ENCODE data around the gene ZNF236. TPM values are rescaled to one million over a fixed set of nuclear protein-coding genes. Genes with fewer than 3 reads are reported as not detected.

Gene ZNF236
- total and polyA plus RNA-seq, 4 donors: 0.83 to 8.2 (median 5.0) TPM

GRCh38 chr18:76931171-76931570 is 108.8 kb downstream of the ZNF236 start (continued):
- TF ChIP-seq, protein P1, sequence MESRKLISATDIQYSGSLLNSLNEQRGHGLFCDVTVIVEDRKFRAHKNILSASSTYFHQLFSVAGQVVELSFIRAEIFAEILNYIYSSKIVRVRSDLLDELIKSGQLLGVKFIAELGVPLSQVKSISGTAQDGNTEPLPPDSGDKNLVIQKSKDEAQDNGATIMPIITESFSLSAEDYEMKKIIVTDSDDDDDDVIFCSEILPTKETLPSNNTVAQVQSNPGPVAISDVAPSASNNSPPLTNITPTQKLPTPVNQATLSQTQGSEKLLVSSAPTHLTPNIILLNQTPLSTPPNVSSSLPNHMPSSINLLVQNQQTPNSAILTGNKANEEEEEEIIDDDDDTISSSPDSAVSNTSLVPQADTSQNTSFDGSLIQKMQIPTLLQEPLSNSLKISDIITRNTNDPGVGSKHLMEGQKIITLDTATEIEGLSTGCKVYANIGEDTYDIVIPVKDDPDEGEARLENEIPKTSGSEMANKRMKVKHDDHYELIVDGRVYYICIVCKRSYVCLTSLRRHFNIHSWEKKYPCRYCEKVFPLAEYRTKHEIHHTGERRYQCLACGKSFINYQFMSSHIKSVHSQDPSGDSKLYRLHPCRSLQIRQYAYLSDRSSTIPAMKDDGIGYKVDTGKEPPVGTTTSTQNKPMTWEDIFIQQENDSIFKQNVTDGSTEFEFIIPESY (IDR thresholded peaks at IDR 0.05): no peak
- TF ChIP-seq JUND (IDR thresholded peaks at IDR 0.05): no peak
- TF ChIP-seq RAD21 (IDR thresholded peaks at IDR 0.05): no peak

DNA sequence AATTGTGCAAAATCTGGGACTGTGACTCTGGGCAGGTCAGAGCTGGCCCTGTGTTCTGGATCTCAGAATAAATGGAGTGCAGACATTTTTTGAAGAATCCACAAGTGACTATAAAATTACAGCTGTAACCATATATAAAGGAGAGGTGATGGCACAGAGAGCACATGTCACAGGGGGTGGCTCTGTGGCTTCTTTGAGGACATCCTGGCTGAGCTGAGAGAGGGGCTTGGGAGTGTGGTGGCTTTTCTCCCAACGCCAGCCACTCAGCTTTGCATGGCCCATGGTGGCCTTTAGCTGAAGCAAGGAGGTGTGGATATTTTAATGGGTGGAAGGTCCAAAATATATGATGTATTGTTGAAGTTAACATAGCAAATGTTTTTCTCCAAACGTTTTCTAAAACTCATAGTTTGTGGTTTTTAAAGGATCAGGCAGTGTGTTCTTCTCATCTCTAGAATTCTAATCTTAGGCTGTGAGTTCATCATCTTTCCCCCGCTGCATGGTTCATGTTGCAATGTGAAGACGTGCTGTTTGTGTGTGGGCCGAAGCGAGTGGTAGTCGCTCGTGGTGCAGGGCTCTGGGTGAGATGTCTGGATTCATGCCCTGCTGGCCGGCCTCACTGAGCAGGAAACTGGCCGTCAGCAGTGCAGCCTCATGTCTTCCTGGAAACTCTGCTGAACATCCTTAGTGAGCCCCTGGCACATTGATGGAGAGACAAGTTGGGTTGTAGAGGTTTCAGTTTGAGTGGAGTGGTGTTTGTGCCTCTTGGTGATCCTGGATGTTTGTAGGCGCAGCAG is 109.9 kb downstream of the ZNF236 start:
- Histone ChIP-seq H3K9me3 (ENCODE audit: control insufficient read depth in 4 of 4, low read length in 3 of 4) (no peaks in the 10 kb centered on the region), H3K27ac (ENCODE audit: low read depth in 1 of 2, low read length in 2 of 2) (no peak overlapping the region), H3K4me3 (ENCODE audit: low read depth in 1 of 3, low read length in 3 of 3) (no peak overlapping the region), H3K4me1 (ENCODE audit: control insufficient read depth in 4 of 4, insufficient read depth in 4 of 4, low read length in 3 of 4) (peaks cover 3 to 12% (median 11%) of the 10 kb centered on the region in 4 donors), H3K9ac (ENCODE audit: low read depth in 1 of 2, low read length in 2 of 2) (no peak overlapping the region), H3K36me3 (ENCODE audit: control insufficient read depth in 4 of 4, insufficient read depth in 3 of 4, low read depth in 1 of 4, low read length in 3 of 4) (peaks cover 6 to 25% (median 15%) of the 10 kb centered on the region in 4 donors), H3K27me3 (ENCODE audit: control insufficient read depth in 4 of 4, insufficient read depth in 4 of 4, low read length in 3 of 4) (no peaks in the 10 kb centered on the region)
- DNase-seq (ENCODE audit: low spot score): no peak
- 79% methylated on average over 11 of the region's 11 CpGs for WGBS
- TF ChIP-seq, protein P2, sequence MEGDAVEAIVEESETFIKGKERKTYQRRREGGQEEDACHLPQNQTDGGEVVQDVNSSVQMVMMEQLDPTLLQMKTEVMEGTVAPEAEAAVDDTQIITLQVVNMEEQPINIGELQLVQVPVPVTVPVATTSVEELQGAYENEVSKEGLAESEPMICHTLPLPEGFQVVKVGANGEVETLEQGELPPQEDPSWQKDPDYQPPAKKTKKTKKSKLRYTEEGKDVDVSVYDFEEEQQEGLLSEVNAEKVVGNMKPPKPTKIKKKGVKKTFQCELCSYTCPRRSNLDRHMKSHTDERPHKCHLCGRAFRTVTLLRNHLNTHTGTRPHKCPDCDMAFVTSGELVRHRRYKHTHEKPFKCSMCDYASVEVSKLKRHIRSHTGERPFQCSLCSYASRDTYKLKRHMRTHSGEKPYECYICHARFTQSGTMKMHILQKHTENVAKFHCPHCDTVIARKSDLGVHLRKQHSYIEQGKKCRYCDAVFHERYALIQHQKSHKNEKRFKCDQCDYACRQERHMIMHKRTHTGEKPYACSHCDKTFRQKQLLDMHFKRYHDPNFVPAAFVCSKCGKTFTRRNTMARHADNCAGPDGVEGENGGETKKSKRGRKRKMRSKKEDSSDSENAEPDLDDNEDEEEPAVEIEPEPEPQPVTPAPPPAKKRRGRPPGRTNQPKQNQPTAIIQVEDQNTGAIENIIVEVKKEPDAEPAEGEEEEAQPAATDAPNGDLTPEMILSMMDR (IDR thresholded peaks at IDR 0.05; ENCODE audit: low read depth, low read length, missing input control): no peak

DNA sequence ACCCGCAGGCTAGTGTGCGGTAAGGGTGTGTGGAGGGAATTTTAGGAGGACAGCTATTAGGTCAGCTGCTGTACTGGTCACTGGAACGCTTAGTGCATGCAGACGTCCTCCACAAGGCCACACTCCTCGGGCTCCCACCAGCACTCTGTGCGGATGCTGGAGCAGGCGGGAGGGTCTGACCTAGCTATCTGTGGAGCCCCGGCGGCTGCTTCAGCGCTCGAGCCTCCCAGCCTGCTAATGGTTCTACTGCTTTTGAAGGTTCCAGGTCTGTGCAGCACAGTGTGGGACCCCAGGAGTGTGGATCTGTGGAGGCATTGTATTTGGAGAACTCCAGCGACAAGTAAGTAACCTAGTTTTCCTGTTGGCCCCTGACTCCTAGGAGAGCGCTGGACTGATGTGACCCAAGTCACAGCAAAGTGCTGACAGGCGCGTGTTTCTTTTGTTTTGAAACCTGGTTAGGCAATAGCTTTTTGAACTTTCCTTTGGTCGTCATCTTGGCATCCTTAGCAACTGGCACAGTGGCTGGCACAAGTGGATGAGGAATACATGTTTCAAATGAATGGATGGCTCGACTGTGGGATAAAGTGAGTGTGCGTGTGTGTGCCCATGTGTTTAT is 113.5 kb downstream of the ZNF236 start:
- H3K27me3 ChIP-seq (ENCODE audit: control insufficient read depth in 4 of 4, insufficient read depth in 4 of 4, low read length in 3 of 4): no peaks in the 10 kb centered on the region
- H3K4me1 ChIP-seq (ENCODE audit: control insufficient read depth in 4 of 4, insufficient read depth in 4 of 4, low read length in 3 of 4): peaks cover 3 to 12% (median 11%) of the 10 kb centered on the region in 4 donors
- no peak overlapping the region for H3K4me3 ChIP-seq (ENCODE audit: low read depth in 1 of 3, low read length in 3 of 3)
- no peaks in the 10 kb centered on the region for H3K9me3 ChIP-seq (ENCODE audit: control insufficient read depth in 4 of 4, low read length in 3 of 4)
- no peak overlapping the region for H3K9ac ChIP-seq (ENCODE audit: low read depth in 1 of 2, low read length in 2 of 2)
- peak overlapping the region; percentile 4 to 15 for H3K27ac ChIP-seq (ENCODE audit: low read depth in 1 of 2, low read length in 2 of 2)
- no peak for DNase-seq (ENCODE audit: low spot score)
- 71% methylated on average over 18 of the region's 18 CpGs for WGBS
- peaks cover 4 to 16% (median 11%) of the 10 kb centered on the region in 4 donors for H3K36me3 ChIP-seq (ENCODE audit: control insufficient read depth in 4 of 4, insufficient read depth in 3 of 4, low read depth in 1 of 4, low read length in 3 of 4)
- TF ChIP-seq YY1 (IDR thresholded peaks at IDR 0.05): no peak
- TF ChIP-seq RAD21 (IDR thresholded peaks at IDR 0.05): peak in 1 of 2 donors; percentile 39
- TF ChIP-seq HNF4A (conservative IDR thresholded peaks at IDR 0.05): peak; percentile 53 to 67
- peak; percentile 40 for TF ChIP-seq SP1 (IDR thresholded peaks at IDR 0.05)
- TF ChIP-seq GABPA (IDR thresholded peaks at IDR 0.05 in 1 of 2, conservative IDR thresholded peaks at IDR 0.05 in 1 of 2): no peak
- peak; percentile 36 for TF ChIP-seq MAX (IDR thresholded peaks at IDR 0.05)
- TF ChIP-seq TAF1 (conservative IDR thresholded peaks at IDR 0.05): no peak
- no peak for TF ChIP-seq HNF4G (IDR thresholded peaks at IDR 0.05)
- TF ChIP-seq, protein P3, sequence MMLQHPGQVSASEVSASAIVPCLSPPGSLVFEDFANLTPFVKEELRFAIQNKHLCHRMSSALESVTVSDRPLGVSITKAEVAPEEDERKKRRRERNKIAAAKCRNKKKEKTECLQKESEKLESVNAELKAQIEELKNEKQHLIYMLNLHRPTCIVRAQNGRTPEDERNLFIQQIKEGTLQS (IDR thresholded peaks at IDR 0.05): no peak
- TF ChIP-seq, protein P1 (IDR thresholded peaks at IDR 0.05): no peak
- TF ChIP-seq RXRA (IDR thresholded peaks at IDR 0.05): peak; percentile 88 to 89
- TF ChIP-seq, protein P2 (IDR thresholded peaks at IDR 0.05; ENCODE audit: low read depth, low read length, missing input control): no peak
- peak in 1 of 2 donors; percentile 38 for TF ChIP-seq JUND (IDR thresholded peaks at IDR 0.05)
- no peak for TF ChIP-seq EGR1 (IDR thresholded peaks at IDR 0.05; ENCODE audit: low read depth in 2 of 2)
- TF ChIP-seq FOXA2 (IDR thresholded peaks at IDR 0.05): no peak
- no peak for TF ChIP-seq NR2F2 (IDR thresholded peaks at IDR 0.05)
- no peak for TF ChIP-seq FOXA1 (IDR thresholded peaks at IDR 0.05)

All from liver (tissue), 9 donors.